Hepatocyte (in vitro differentiated cells): ENCODE measurements around the gene CHD5. TPM values are rescaled to one million over a fixed set of nuclear protein-coding genes. Genes with fewer than 3 reads are reported as not detected.
A peak's percentile ranks its signal among the peaks of the same experiment; 100 is the strongest.

Source experiments
- DNase-seq: peaks from one replicate; pipeline ENCODE4 v3.0.0-alpha.2; 2016; ENCODE audit warnings: low spot score
- H2AFZ ChIP-seq: fragments of 200-600 bp; sonication (generic); 2 replicates; pipeline ENCODE4 v1.6.0; 2016; ENCODE audit warnings: antibody characterized with exemption, mild to moderate bottlenecking
- H3K27ac ChIP-seq: fragments of 200-600 bp; sonication (generic); 2 replicates; pipeline ENCODE4 v1.5.1; 2016; ENCODE audit warnings: mild to moderate bottlenecking
- H3K27me3 ChIP-seq: fragments of 200-600 bp; sonication (generic); 2 replicates; pipeline ENCODE4 v1.6.1; 2016
- H3K36me3 ChIP-seq: fragments of 200-600 bp; sonication (generic); replicated peaks from 2 replicates; pipeline ENCODE4 v1.5.1; 2016; ENCODE audit warnings: low read depth; ENCODE audit not compliant: insufficient read depth
- H3K4me1 ChIP-seq: fragments of 200-600 bp; sonication (generic); 2 replicates; pipeline ENCODE4 v1.5.1; 2016; ENCODE audit warnings: mild to moderate bottlenecking, moderate library complexity; ENCODE audit not compliant: insufficient read depth
- H3K4me2 ChIP-seq: fragments of 200-600 bp; sonication (generic); 2 replicates; pipeline ENCODE4 v1.6.0; 2016
- H3K4me3 ChIP-seq: fragments of 200-600 bp; sonication (generic); 2 replicates; pipeline ENCODE4 v1.5.1; 2016; ENCODE audit warnings: mild to moderate bottlenecking
- H3K79me2 ChIP-seq: fragments of 200-600 bp; sonication (generic); 2 replicates; pipeline ENCODE4 v1.6.0; 2017; ENCODE audit warnings: mild to moderate bottlenecking
- H3K9me2 ChIP-seq: fragments of 200-600 bp; sonication (generic); replicated peaks from 2 replicates; pipeline ENCODE4 v1.6.0; 2017; ENCODE audit warnings: mild to moderate bottlenecking; ENCODE audit not compliant: insufficient read depth
- H3K9me3 ChIP-seq: fragments of 200-600 bp; sonication (generic); 2 replicates; pipeline ENCODE4 v1.5.1; 2016; ENCODE audit warnings: low read depth, mild to moderate bottlenecking
- H4K20me1 ChIP-seq: fragments of 200-600 bp; sonication (generic); 2 replicates; pipeline ENCODE4 v1.6.0; 2016; ENCODE audit warnings: mild to moderate bottlenecking; ENCODE audit not compliant: insufficient read depth, poor library complexity, severe bottlenecking
- EZH2 ChIP-seq: fragments of 200-600 bp; sonication (generic); IDR thresholded peaks from 2 replicates; pipeline ENCODE4 v1.6.1; 2016; ENCODE audit warnings: antibody characterized with exemption, mild to moderate bottlenecking, borderline replicate concordance
- EZH2phosphoT487 ChIP-seq: fragments of 200-600 bp; sonication (generic); IDR thresholded peaks from one replicate; pipeline ENCODE4 v1.6.1; 2018; ENCODE audit warnings: antibody characterized with exemption, mild to moderate bottlenecking, low read depth, moderate library complexity; ENCODE audit not compliant: unreplicated experiment, severe bottlenecking
- WGBS: methylation state at CpG from one replicate; pipeline ENCODE4 v1.1.6; 2016; ENCODE audit warnings: low lambda C conversion rate; ENCODE audit errors: missing lambda C conversion rate; 5-methylcytosine and 5-hydroxymethylcytosine counted together
- polyA plus RNA-seq: library from polyadenylated mRNA; unstranded; fragments of >200 nt; fragmentation: Nextera tagmentation; extraction: Ambion mirVana; gene quantifications from 2 replicates; pipeline ENCODE4 v1.2.1, GENCODE V29; 2016
- total RNA-seq: library from RNA; depleted of rRNA; stranded (reverse); fragments of >200 nt; gene quantifications from 2 replicates; pipeline ENCODE4 v1.2.3, GENCODE V29; 2014
- TF ChIP-seq, protein P1 (sequence below): fragments of 200-600 bp; sonication (generic); IDR thresholded peaks from 2 replicates; pipeline ENCODE4 v1.5.1; 2016; ENCODE audit warnings: antibody characterized with exemption, mild to moderate bottlenecking; ENCODE audit not compliant: poor library complexity

The CHD5 gene
- total and polyA plus RNA-seq, 2 experiments from 2014 or later: 0.13 TPM; not detected in 1

DNA sequence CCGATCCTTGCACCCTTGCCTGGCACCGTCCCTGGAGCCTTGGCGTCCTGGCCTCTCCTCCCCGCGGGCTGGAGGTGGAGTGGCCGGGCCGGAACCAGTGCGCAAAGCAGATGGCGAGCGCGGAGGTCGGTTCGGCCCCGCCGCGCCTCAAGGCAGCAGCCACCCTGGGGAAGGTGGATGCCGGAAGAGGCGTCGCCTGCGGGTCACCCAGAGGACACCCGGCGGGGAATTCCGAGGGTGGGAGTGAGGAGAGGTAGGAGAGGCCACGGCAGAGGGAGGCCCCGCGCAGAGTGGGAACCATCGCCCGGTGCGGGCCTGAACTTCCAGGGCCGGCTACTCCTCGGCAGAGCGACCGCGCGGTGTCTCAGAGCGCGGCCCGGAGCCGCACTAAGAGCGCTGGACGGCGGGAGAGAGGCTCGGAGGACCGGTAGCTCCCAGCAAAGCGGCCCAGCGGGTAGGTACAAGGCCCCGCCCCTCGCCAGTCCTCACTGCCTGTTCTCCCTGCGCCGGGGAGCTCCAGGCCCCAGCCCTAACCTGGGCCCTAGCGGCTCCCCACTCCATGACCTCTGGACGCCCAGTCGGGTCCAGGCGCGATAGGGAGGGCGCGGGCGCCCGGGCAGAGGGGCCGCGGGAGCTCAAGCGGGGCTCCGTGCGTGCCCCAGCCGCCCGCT is 25.9 kb upstream of the CHD5 start, which contains the start of gene RNF207:
Gene RNF207 (plus strand): TSS at position 271 of the 671 bp plus-strand sequence. CDS start 417 bp downstream, outside the sequence.
- Histone ChIP-seq H3K27me3 (no peaks in the 10 kb centered on the region), H3K4me3 (peak within 1 kb of the TSS; percentile 37), H3K27ac (peak within 1 kb of the TSS; percentile 87), H3K9me2 (no peaks in the 10 kb centered on the region), H3K4me2 (peak within 1 kb of the TSS; percentile 87), H3K4me1 (peaks cover 33% of the 10 kb centered on the region), H4K20me1 (no peaks in the 10 kb centered on the region), H3K36me3 (no peaks in the 10 kb centered on the region), H2AFZ (peak within 1 kb of the TSS; percentile 84), H3K9me3 (no peaks in the 10 kb centered on the region), H3K79me2 (peaks cover 6% of the 10 kb centered on the region)
- 5% methylated on average over 62 of the region's 66 CpGs for WGBS
- peak; percentile 91 for DNase-seq
- TF ChIP-seq EZH2phosphoT487: no peak
- no peak for TF ChIP-seq EZH2
- TF ChIP-seq, protein P1, sequence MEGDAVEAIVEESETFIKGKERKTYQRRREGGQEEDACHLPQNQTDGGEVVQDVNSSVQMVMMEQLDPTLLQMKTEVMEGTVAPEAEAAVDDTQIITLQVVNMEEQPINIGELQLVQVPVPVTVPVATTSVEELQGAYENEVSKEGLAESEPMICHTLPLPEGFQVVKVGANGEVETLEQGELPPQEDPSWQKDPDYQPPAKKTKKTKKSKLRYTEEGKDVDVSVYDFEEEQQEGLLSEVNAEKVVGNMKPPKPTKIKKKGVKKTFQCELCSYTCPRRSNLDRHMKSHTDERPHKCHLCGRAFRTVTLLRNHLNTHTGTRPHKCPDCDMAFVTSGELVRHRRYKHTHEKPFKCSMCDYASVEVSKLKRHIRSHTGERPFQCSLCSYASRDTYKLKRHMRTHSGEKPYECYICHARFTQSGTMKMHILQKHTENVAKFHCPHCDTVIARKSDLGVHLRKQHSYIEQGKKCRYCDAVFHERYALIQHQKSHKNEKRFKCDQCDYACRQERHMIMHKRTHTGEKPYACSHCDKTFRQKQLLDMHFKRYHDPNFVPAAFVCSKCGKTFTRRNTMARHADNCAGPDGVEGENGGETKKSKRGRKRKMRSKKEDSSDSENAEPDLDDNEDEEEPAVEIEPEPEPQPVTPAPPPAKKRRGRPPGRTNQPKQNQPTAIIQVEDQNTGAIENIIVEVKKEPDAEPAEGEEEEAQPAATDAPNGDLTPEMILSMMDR: no peak

DNA sequence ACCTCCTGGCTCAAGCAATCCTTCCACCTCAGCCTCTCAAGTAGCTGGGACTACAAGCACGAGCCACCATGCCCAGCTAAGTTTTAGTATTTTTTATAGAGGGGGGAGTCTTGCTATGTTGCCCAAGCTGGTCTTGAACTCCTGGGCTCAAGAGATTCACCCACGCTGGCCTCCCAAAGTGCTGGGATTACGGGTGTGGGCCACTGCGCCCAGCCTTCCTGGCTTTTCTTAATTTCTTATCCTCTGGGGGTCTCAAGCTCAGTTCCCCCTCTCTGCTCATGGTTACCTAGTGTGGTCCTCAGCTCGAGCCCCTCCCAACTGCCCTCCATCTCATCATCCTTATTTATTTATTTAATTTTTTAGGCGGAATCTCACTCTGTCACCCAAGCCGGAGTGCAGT is 22.1 kb upstream of the CHD5 start:
- no peak overlapping the region for H2AFZ ChIP-seq
- DNase-seq: no peak
- TF ChIP-seq EZH2 (no peak), EZH2phosphoT487 (no peak)
- TF ChIP-seq, protein P1: no peak
- H3K36me3 ChIP-seq: no peaks in the 10 kb centered on the region
- H3K79me2 ChIP-seq: peaks cover 26% of the 10 kb centered on the region
- peaks cover 14% of the 10 kb centered on the region for H4K20me1 ChIP-seq
- H3K9me2 ChIP-seq: no peaks in the 10 kb centered on the region
- no peaks in the 10 kb centered on the region for H3K27me3 ChIP-seq
- no peaks in the 10 kb centered on the region for H3K9me3 ChIP-seq
- no peak overlapping the region for H3K4me3 ChIP-seq
- WGBS: 91% methylated on average over 7 of the region's 7 CpGs
- peaks cover 31% of the 10 kb centered on the region for H3K4me1 ChIP-seq
- H3K27ac ChIP-seq: no peak overlapping the region
- no peak overlapping the region for H3K4me2 ChIP-seq

DNA sequence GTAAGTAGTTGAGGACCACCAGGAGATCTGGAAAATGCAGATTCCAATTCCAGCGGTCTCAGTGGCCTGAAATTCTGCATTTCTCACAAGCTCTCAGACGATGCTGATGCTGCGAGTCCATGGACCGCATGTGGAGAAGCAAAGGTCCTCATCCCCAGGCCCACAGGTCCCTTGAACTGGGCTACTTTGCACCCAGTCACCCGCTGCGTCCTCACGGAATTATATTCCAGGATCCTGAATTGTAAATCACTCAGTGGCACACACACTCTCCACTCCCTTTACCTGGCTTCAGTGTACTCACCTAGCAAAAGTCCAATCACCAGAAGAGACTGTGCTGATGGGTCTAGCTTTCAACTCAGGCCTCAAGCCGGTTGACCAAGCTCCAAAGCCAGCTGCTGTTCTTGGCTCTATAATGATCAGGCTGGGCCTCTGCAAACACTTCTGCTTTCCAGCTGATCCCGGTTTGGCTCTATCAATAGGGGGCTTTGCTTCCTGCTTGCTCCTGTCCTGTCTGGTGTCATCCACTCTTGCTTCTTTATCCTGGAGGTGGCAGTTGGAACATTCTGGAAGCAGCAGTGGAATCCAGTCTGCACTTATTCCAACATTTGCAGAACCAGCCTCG is 20.2 kb upstream of the CHD5 start:
- no peaks in the 10 kb centered on the region for H3K27me3 ChIP-seq
- DNase-seq: no peak
- peak overlapping the region; percentile 2 for H3K4me3 ChIP-seq
- peak overlapping the region; percentile 79 for H3K27ac ChIP-seq
- H3K36me3 ChIP-seq: no peaks in the 10 kb centered on the region
- H3K79me2 ChIP-seq: peaks cover 39% of the 10 kb centered on the region
- no peak for TF ChIP-seq EZH2
- peak overlapping the region; percentile 73 for H2AFZ ChIP-seq
- H3K9me3 ChIP-seq: no peaks in the 10 kb centered on the region
- peaks cover 32% of the 10 kb centered on the region for H4K20me1 ChIP-seq
- no peaks in the 10 kb centered on the region for H3K9me2 ChIP-seq
- peaks cover 17% of the 10 kb centered on the region for H3K4me1 ChIP-seq
- peak overlapping the region; percentile 72 for H3K4me2 ChIP-seq
- 70% methylated on average over 10 of the region's 10 CpGs for WGBS
